Ectodermal cell (in vitro differentiated cells): Measurements from ENCODE around the gene GNA15.

ENCODE experiments used
- H3K27ac ChIP-seq: 2 replicates; pipeline ENCODE4 v1.7.0; 2013; ENCODE audit warnings: mild to moderate bottlenecking, low read depth, low read length; ENCODE audit not compliant: insufficient read depth, poor library complexity, severe bottlenecking
- H3K27me3 ChIP-seq: 2 replicates; pipeline ENCODE4 v1.7.0; 2013; ENCODE audit warnings: mild to moderate bottlenecking, low read length; ENCODE audit not compliant: insufficient read depth, control insufficient read depth, poor library complexity, severe bottlenecking
- H3K36me3 ChIP-seq: one replicate; pipeline ENCODE4 v1.7.0; 2013; ENCODE audit warnings: low read length; ENCODE audit not compliant: control insufficient read depth, insufficient read depth
- H3K4me1 ChIP-seq: one replicate; pipeline ENCODE4 v1.7.0; 2013; ENCODE audit warnings: low read length; ENCODE audit not compliant: control insufficient read depth, insufficient read depth
- H3K4me3 ChIP-seq: 2 replicates; pipeline ENCODE4 v1.7.0; 2013; ENCODE audit warnings: low read depth, low read length, control low read depth; ENCODE audit not compliant: insufficient read depth
- H3K9me3 ChIP-seq: 2 replicates; pipeline ENCODE4 v1.7.0; 2013; ENCODE audit warnings: mild to moderate bottlenecking, low read length, moderate library complexity; ENCODE audit not compliant: control insufficient read depth
- WGBS, 2 experiments: methylation state at CpG; one replicate each; pipeline ENCODE4 v1.1.7; 2013; ENCODE audit warnings: missing lambda C conversion rate in 2 of 2; 5-methylcytosine and 5-hydroxymethylcytosine counted together

The GNA15 gene

GRCh38 chr19:3192684-3193083, 56.9 kb downstream of the GNA15 start:
- H3K9me3 ChIP-seq: no peaks in the 10 kb centered on the region

GRCh38 chr19:3193256-3194105, 57.6 kb downstream of the GNA15 start:
- H3K9me3 ChIP-seq: no peaks in the 10 kb centered on the region
- no peak overlapping the region for H3K27ac ChIP-seq
- no peaks in the 10 kb centered on the region for H3K4me1 ChIP-seq
- H3K4me3 ChIP-seq: no peak overlapping the region
- no peaks in the 10 kb centered on the region for H3K27me3 ChIP-seq
- WGBS, 2 experiments: 95 to 97% methylated on average over 40 of the region's 40 CpGs
- H3K36me3 ChIP-seq: peaks cover 4% of the 10 kb centered on the region

More at GRCh38 chr19:3192684-3193083, 56.9 kb downstream of the GNA15 start:
- no peaks in the 10 kb centered on the region for H3K27me3 ChIP-seq
- no peak overlapping the region for H3K4me3 ChIP-seq
- no peaks in the 10 kb centered on the region for H3K4me1 ChIP-seq
- peaks cover 4% of the 10 kb centered on the region for H3K36me3 ChIP-seq
- WGBS, 2 experiments: 96 to 98% methylated on average over 14 of the region's 14 CpGs
- no peak overlapping the region for H3K27ac ChIP-seq

GRCh38 chr19:3194106-3195087, 58.6 kb downstream of the GNA15 start:
- Histone ChIP-seq H3K36me3 (no peaks in the 10 kb centered on the region), H3K4me3 (no peak overlapping the region), H3K9me3 (no peaks in the 10 kb centered on the region), H3K27ac (no peak overlapping the region), H3K27me3 (no peaks in the 10 kb centered on the region), H3K4me1 (no peaks in the 10 kb centered on the region)
- WGBS, 2 experiments: 88 to 89% methylated on average over 17 of the region's 17 CpGs

- Histone ChIP-seq H3K4me1 (no peaks in the 10 kb centered on the region), H3K9me3 (no peaks in the 10 kb centered on the region), H3K36me3 (no peaks in the 10 kb centered on the region), H3K27me3 (no peaks in the 10 kb centered on the region), H3K27ac (no peak overlapping the region), H3K4me3 (no peak overlapping the region)
- 94 to 95% methylated on average over 42 of the region's 42 CpGs for WGBS, 2 experiments
These were observed 60.5 kb downstream of the GNA15 start for GRCh38 chr19:3196064-3196932.

GRCh38 chr19:3196933-3197205, 61.0 kb downstream of the GNA15 start:
- no peaks in the 10 kb centered on the region for H3K36me3 ChIP-seq
- WGBS, 2 experiments: 97% methylated on average over 14 of the region's 14 CpGs
- H3K4me1 ChIP-seq: no peaks in the 10 kb centered on the region

GRCh38 chr19:3198901-3199700, 63.3 kb downstream of the GNA15 start:
- H3K4me3 ChIP-seq: no peak overlapping the region
- H3K9me3 ChIP-seq: no peaks in the 10 kb centered on the region
- H3K27me3 ChIP-seq: no peaks in the 10 kb centered on the region
- no peaks in the 10 kb centered on the region for H3K36me3 ChIP-seq
- WGBS, 2 experiments: 93 to 96% methylated on average over 42 to 43 of the region's 43 CpGs
- no peaks in the 10 kb centered on the region for H3K4me1 ChIP-seq
- no peak overlapping the region for H3K27ac ChIP-seq

More at GRCh38 chr19:3196933-3197205, 61.0 kb downstream of the GNA15 start:
- Histone ChIP-seq H3K4me3 (no peak overlapping the region), H3K27me3 (no peaks in the 10 kb centered on the region), H3K9me3 (no peaks in the 10 kb centered on the region), H3K27ac (no peak overlapping the region)

GRCh38 chr19:3201072-3201700, 65.4 kb downstream of the GNA15 start:
- H3K27ac ChIP-seq: no peak overlapping the region
- H3K27me3 ChIP-seq: no peaks in the 10 kb centered on the region
- H3K4me1 ChIP-seq: no peaks in the 10 kb centered on the region
- WGBS, 2 experiments: 95 to 96% methylated on average over 39 of the region's 39 CpGs
- no peaks in the 10 kb centered on the region for H3K36me3 ChIP-seq
- H3K4me3 ChIP-seq: no peak overlapping the region
- no peaks in the 10 kb centered on the region for H3K9me3 ChIP-seq

GRCh38 chr19:3201911-3202310, 66.1 kb downstream of the GNA15 start:
- Histone ChIP-seq H3K36me3 (peaks cover under 1% of the 10 kb centered on the region), H3K4me3 (no peak overlapping the region), H3K27me3 (no peaks in the 10 kb centered on the region), H3K4me1 (no peaks in the 10 kb centered on the region), H3K27ac (no peak overlapping the region), H3K9me3 (no peaks in the 10 kb centered on the region)
- WGBS, 2 experiments: 94 to 96% methylated on average over 14 of the region's 14 CpGs

- 90 to 91% methylated on average over 12 of the region's 12 CpGs for WGBS, 2 experiments
- no peak overlapping the region for H3K27ac ChIP-seq
- H3K9me3 ChIP-seq: no peaks in the 10 kb centered on the region
- H3K4me3 ChIP-seq: no peak overlapping the region
- H3K4me1 ChIP-seq: no peaks in the 10 kb centered on the region
- no peaks in the 10 kb centered on the region for H3K27me3 ChIP-seq
- peaks cover 5% of the 10 kb centered on the region for H3K36me3 ChIP-seq
These were observed 66.5 kb downstream of the GNA15 start for GRCh38 chr19:3202346-3202745.
